Neural progenitor cell (in vitro differentiated cells): ENCODE measurements around the gene CP. TPM values are rescaled to one million over a fixed set of nuclear protein-coding genes. Genes with fewer than 3 reads are reported as not detected.

ENCODE experiments used
- DNase-seq: peaks from one replicate; pipeline ENCODE4 v3.0.0-alpha.2; 2016; ENCODE audit warnings: low spot score
- H2AFZ ChIP-seq: fragments of 200-600 bp; sonication (generic); replicated peaks from 2 replicates; pipeline ENCODE4 v1.6.1; 2016; ENCODE audit warnings: antibody characterized with exemption
- H3F3A ChIP-seq: fragments of 200-600 bp; sonication (generic); 2 replicates; pipeline ENCODE4 v1.6.1; 2016; ENCODE audit warnings: antibody characterized with exemption, low read depth
- H3K27ac ChIP-seq: fragments of 200-600 bp; sonication (generic); 2 replicates; pipeline ENCODE4 v1.5.1; 2016; ENCODE audit warnings: mild to moderate bottlenecking
- H3K27me3 ChIP-seq: fragments of 200-600 bp; sonication (generic); 2 replicates; pipeline ENCODE4 v1.6.1; 2016; ENCODE audit warnings: mild to moderate bottlenecking, moderate library complexity
- H3K36me3 ChIP-seq: fragments of 200-600 bp; sonication (generic); 2 replicates; pipeline ENCODE4 v1.5.1; 2016
- H3K4me1 ChIP-seq: fragments of 200-600 bp; sonication (generic); 2 replicates; pipeline ENCODE4 v1.6.1; 2016; ENCODE audit warnings: mixed run types
- H3K4me2 ChIP-seq: fragments of 200-600 bp; sonication (generic); 2 replicates; pipeline ENCODE4 v1.6.1; 2016
- H3K4me3 ChIP-seq: fragments of 200-600 bp; sonication (generic); 2 replicates; pipeline ENCODE4 v1.5.1; 2016
- H3K79me2 ChIP-seq: fragments of 200-600 bp; sonication (generic); 2 replicates; pipeline ENCODE4 v1.6.1; 2016; ENCODE audit warnings: low read depth
- H3K9ac ChIP-seq: fragments of 200-600 bp; sonication (generic); 2 replicates; pipeline ENCODE4 v1.6.1; 2016
- H3K9me3 ChIP-seq: fragments of 200-600 bp; sonication (generic); 2 replicates; pipeline ENCODE4 v1.5.1; 2016; ENCODE audit warnings: low read depth
- H4K20me1 ChIP-seq: fragments of 200-600 bp; sonication (generic); 2 replicates; pipeline ENCODE4 v1.6.1; 2016; ENCODE audit warnings: low read depth
- H3K27ac Mint-ChIP-seq: 3 replicates; pipeline ENCODE4 v1.8.0; 2021; ENCODE audit warnings: mixed read lengths
- H3K27me3 Mint-ChIP-seq: 2 replicates; pipeline ENCODE4 v1.8.0; 2022; ENCODE audit warnings: low read depth, mild to moderate bottlenecking, inconsistent platforms, moderate library complexity, mixed read lengths; ENCODE audit not compliant: insufficient read depth
- H3K36me3 Mint-ChIP-seq: 3 replicates; pipeline ENCODE4 v1.8.0; 2021; ENCODE audit warnings: mixed read lengths
- H3K4me1 Mint-ChIP-seq: 3 replicates; pipeline ENCODE4 v1.8.0; 2021; ENCODE audit warnings: mixed read lengths
- H3K4me3 Mint-ChIP-seq: 3 replicates; pipeline ENCODE4 v1.8.0; 2021; ENCODE audit warnings: mild to moderate bottlenecking, moderate library complexity, mixed read lengths
- H3K9me3 Mint-ChIP-seq: 3 replicates; pipeline ENCODE4 v1.8.0; 2020; ENCODE audit warnings: mixed read lengths
- EZH2 ChIP-seq: fragments of 200-600 bp; sonication (generic); IDR thresholded peaks from 2 replicates; pipeline ENCODE4 v1.6.1; 2017; ENCODE audit warnings: antibody characterized with exemption, mild to moderate bottlenecking, moderate library complexity
- EZH2phosphoT487 ChIP-seq: fragments of 200-600 bp; sonication (generic); IDR thresholded peaks from 2 replicates; pipeline ENCODE4 v1.6.1; 2017; ENCODE audit warnings: antibody characterized with exemption
- total RNA-seq: library from RNA; depleted of rRNA; stranded (reverse); fragments of >200 nt; gene quantifications from 2 replicates; pipeline ENCODE4 v1.2.3, GENCODE V29; 2015; ENCODE audit warnings: low replicate concordance
- TF ChIP-seq, protein P1 (sequence below): fragments of 200-600 bp; sonication (generic); IDR thresholded peaks from 2 replicates; pipeline ENCODE4 v1.5.1; 2017; ENCODE audit warnings: antibody characterized with exemption, mild to moderate bottlenecking

The CP gene
- total RNA-seq, 1 donor from 2014 or later: not detected

DNA sequence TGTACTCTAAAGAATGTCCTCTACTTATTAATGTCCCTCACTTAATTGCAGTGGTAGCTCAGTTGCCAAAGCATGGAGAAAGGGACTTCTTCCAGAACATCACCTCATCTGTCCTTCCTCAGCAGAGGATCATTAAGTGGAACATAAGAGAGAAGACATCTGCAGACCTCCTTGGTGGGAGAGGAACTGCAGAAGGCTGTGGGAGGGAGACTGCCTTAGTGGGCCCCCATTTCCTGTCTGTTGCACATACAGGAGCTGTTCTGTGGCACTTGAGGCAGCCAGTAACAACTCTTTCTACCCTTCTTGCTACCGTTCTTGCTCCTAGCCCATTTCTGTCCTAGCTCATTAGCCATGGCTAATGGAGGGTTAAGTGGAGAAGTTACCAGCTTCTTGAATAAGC is 58.6 kb downstream of the CP start:
- no peak for DNase-seq
- Histone ChIP-seq H3K27ac (no peak overlapping the region), H3K4me3 (no peak overlapping the region), H3K4me2 (no peak overlapping the region), H3K27me3 (no peaks in the 10 kb centered on the region), H3K4me1 (no peaks in the 10 kb centered on the region), H3K79me2 (no peaks in the 10 kb centered on the region), H4K20me1 (no peaks in the 10 kb centered on the region), H3K36me3 (peaks cover 2% of the 10 kb centered on the region), H3F3A (no peaks in the 10 kb centered on the region), H3K9ac (no peak overlapping the region), H3K9me3 (no peaks in the 10 kb centered on the region), H2AFZ (no peak overlapping the region)
- no peak overlapping the region for H3K27ac Mint-ChIP-seq
- no peaks in the 10 kb centered on the region for H3K27me3 Mint-ChIP-seq
- TF ChIP-seq EZH2 (no peak), EZH2phosphoT487 (no peak)
- TF ChIP-seq, protein P1, sequence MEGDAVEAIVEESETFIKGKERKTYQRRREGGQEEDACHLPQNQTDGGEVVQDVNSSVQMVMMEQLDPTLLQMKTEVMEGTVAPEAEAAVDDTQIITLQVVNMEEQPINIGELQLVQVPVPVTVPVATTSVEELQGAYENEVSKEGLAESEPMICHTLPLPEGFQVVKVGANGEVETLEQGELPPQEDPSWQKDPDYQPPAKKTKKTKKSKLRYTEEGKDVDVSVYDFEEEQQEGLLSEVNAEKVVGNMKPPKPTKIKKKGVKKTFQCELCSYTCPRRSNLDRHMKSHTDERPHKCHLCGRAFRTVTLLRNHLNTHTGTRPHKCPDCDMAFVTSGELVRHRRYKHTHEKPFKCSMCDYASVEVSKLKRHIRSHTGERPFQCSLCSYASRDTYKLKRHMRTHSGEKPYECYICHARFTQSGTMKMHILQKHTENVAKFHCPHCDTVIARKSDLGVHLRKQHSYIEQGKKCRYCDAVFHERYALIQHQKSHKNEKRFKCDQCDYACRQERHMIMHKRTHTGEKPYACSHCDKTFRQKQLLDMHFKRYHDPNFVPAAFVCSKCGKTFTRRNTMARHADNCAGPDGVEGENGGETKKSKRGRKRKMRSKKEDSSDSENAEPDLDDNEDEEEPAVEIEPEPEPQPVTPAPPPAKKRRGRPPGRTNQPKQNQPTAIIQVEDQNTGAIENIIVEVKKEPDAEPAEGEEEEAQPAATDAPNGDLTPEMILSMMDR: no peak
- peaks cover 14% of the 10 kb centered on the region for H3K36me3 Mint-ChIP-seq
- no peak overlapping the region for H3K4me3 Mint-ChIP-seq
- no peaks in the 10 kb centered on the region for H3K4me1 Mint-ChIP-seq
- no peaks in the 10 kb centered on the region for H3K9me3 Mint-ChIP-seq

DNA sequence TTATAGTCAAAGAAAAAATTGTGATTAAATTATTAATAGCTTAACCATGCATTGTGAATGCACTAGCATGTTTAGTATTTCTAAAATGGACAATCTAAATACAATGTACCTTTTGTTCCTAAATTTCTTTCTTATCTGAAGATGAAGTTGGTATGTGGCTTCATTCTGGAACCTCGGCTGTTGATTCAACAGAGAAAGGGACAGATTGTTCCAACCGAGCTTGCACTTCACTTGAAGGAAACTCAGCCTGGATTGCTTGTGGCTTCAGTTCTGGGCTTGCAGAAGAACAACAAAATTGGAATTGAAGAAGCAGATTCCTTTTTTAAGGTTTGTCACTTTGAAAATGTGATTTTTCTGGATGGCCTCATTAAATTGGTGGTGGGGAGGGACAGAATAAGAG is 59.6 kb downstream of the CP start:
- Histone ChIP-seq H3K4me3 (no peak overlapping the region), H3K9ac (no peak overlapping the region), H3F3A (no peaks in the 10 kb centered on the region), H4K20me1 (no peaks in the 10 kb centered on the region), H2AFZ (no peak overlapping the region), H3K27ac (no peak overlapping the region), H3K79me2 (no peaks in the 10 kb centered on the region), H3K4me2 (no peak overlapping the region), H3K9me3 (no peaks in the 10 kb centered on the region), H3K36me3 (peaks cover 3% of the 10 kb centered on the region), H3K4me1 (no peaks in the 10 kb centered on the region), H3K27me3 (no peaks in the 10 kb centered on the region)
- no peak overlapping the region for H3K4me3 Mint-ChIP-seq
- no peaks in the 10 kb centered on the region for H3K9me3 Mint-ChIP-seq
- no peak for DNase-seq
- H3K4me1 Mint-ChIP-seq: no peaks in the 10 kb centered on the region
- peaks cover 17% of the 10 kb centered on the region for H3K36me3 Mint-ChIP-seq
- no peak overlapping the region for H3K27ac Mint-ChIP-seq
- H3K27me3 Mint-ChIP-seq: no peaks in the 10 kb centered on the region
- TF ChIP-seq, protein P1: no peak
- TF ChIP-seq EZH2phosphoT487 (no peak), EZH2 (no peak)

DNA sequence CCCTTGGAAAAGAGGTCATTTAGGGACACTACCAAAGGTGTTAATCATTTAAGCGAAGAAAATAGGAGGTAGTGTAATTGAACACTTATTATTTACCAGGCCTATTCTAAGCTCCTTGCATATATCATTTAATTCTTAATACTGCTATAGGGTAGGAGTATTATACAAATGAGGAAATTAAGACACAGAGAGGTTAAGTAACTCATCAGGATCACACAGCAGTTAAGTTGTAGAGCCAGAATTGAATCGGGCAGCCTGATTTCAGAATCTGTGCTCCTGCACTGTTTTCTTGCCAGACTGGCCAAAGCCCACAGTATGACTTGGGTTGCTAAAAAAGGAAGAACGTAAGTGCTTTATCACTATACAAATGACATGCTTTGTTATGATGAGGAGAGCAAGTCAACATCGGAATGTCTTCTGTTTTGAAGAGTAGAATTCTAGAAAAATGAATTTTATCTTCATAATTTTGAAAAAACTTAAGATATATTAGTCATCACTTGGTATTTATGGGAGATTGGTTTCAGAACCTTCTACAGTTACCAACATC is 60.8 kb downstream of the CP start:
- H2AFZ ChIP-seq: no peak overlapping the region
- no peaks in the 10 kb centered on the region for H3K27me3 ChIP-seq
- no peak overlapping the region for H3K4me3 ChIP-seq
- no peak overlapping the region for H3K4me2 ChIP-seq
- peaks cover 3% of the 10 kb centered on the region for H3K36me3 ChIP-seq
- no peak overlapping the region for H3K27ac Mint-ChIP-seq
- no peaks in the 10 kb centered on the region for H3K27me3 Mint-ChIP-seq
- no peaks in the 10 kb centered on the region for H3K4me1 Mint-ChIP-seq
- no peak for TF ChIP-seq EZH2phosphoT487
- no peak for TF ChIP-seq EZH2
- TF ChIP-seq, protein P1: no peak
- H3F3A ChIP-seq: no peaks in the 10 kb centered on the region
- no peaks in the 10 kb centered on the region for H3K4me1 ChIP-seq
- H3K9ac ChIP-seq: no peak overlapping the region
- H3K27ac ChIP-seq: no peak overlapping the region
- no peaks in the 10 kb centered on the region for H4K20me1 ChIP-seq
- peaks cover 18% of the 10 kb centered on the region for H3K36me3 Mint-ChIP-seq
- no peaks in the 10 kb centered on the region for H3K9me3 ChIP-seq
- H3K4me3 Mint-ChIP-seq: no peak overlapping the region
- no peak for DNase-seq
- H3K9me3 Mint-ChIP-seq: no peaks in the 10 kb centered on the region
- no peaks in the 10 kb centered on the region for H3K79me2 ChIP-seq
